ENCODE measurements around the gene CD274. TPM values are rescaled to one million over a fixed set of nuclear protein-coding genes. Genes with fewer than 3 reads are reported as not detected.
A peak's percentile ranks its signal among the peaks of the same experiment; 100 is the strongest.

The CD274 gene
- total and polyA plus RNA-seq, 9 donors, result 0.57 to 6.7 (median 1.5) TPM

GRCh38 chr9:5435912-5436311 lies 14.4 kb upstream of the CD274 start:
- intact Hi-C loops (cut with DNase I), result loop anchor here in 1 of 4 donors (10.0 kb wide), 2 partner anchors 681 to 1319 kb away; partner anchors contain the start of gene KDM4C
- H3K27me3 ChIP-seq, result no peaks in the 10 kb centered on the region
- WGBS, 3 donors, result 86 to 97% (median 92%) methylated on average over 3 of the region's 3 CpGs
- H3K36me3 ChIP-seq, result no peaks in the 10 kb centered on the region
- H3K9me3 ChIP-seq, result peaks cover 0 to 3% of the 10 kb centered on the region in 2 donors
- H3K4me1 ChIP-seq (ENCODE audit: insufficient read depth), result peaks cover 1% of the 10 kb centered on the region
- no peak overlapping the region for H3K4me3 ChIP-seq
- no peak for DNase-seq
- no peak for TF ChIP-seq CTCF (IDR thresholded peaks at IDR 0.05)
- no peak for TF ChIP-seq EP300 (IDR thresholded peaks at IDR 0.05)
- TF ChIP-seq POLR2A (IDR thresholded peaks at IDR 0.05), result no peak
- H3K27ac ChIP-seq, result no peak overlapping the region

GRCh38 chr9:5436441-5436840 lies 13.9 kb upstream of the CD274 start:
- H3K9me3 ChIP-seq, result peaks cover 0 to 3% of the 10 kb centered on the region in 2 donors

GRCh38 chr9:5437254-5438216 lies 12.8 kb upstream of the CD274 start, which contains the start of gene PLGRKT:
Gene PLGRKT (minus strand): TSS chr9:5437925. CDS start chr9:5431977, 5,948 bp downstream.
- intact Hi-C loops (cut with DNase I), result loop anchor here in 1 of 4 donors (10.0 kb wide), 2 partner anchors 683 to 1317 kb away; partner anchors contain the start of gene KDM4C
- Histone ChIP-seq H3K27ac (peak within 1 kb of the TSS; percentile 23 to 84), H3K36me3 (no peaks in the 10 kb centered on the region), H3K9me3 (peaks cover 0 to 3% of the 10 kb centered on the region in 2 donors), H3K4me1 (ENCODE audit: insufficient read depth) (peaks cover 1% of the 10 kb centered on the region), H3K27me3 (no peaks in the 10 kb centered on the region), H3K4me3 (peak within 1 kb of the TSS; percentile 81)
- WGBS, 3 donors, result 0 to 1% (median 0%) methylated on average over 43 to 55 of the region's 55 CpGs
- DNase-seq, result peak; percentile 91 to 95 (median 91)
- TF ChIP-seq POLR2A (IDR thresholded peaks at IDR 0.05) (peak; percentile 77), CTCF (IDR thresholded peaks at IDR 0.05) (peak in 2 of 3 donors; percentile 16 to 46), EP300 (IDR thresholded peaks at IDR 0.05) (no peak)

More at GRCh38 chr9:5436441-5436840, 13.9 kb upstream of the CD274 start:
- no peak overlapping the region for H3K27ac ChIP-seq
- no peaks in the 10 kb centered on the region for H3K36me3 ChIP-seq
- intact Hi-C loops (cut with DNase I), result loop anchor here in 1 of 4 donors (10.0 kb wide), 2 partner anchors 682 to 1318 kb away; partner anchors contain the start of gene KDM4C
- H3K4me1 ChIP-seq (ENCODE audit: insufficient read depth), result peaks cover 1% of the 10 kb centered on the region
- H3K4me3 ChIP-seq, result no peak overlapping the region
- H3K27me3 ChIP-seq, result no peaks in the 10 kb centered on the region
- TF ChIP-seq EP300 (IDR thresholded peaks at IDR 0.05), result no peak
- TF ChIP-seq POLR2A (IDR thresholded peaks at IDR 0.05), result no peak
- DNase-seq, result no peak
- 86 to 91% (median 87%) methylated on average over 2 of the region's 2 CpGs for WGBS, 3 donors

DNA sequence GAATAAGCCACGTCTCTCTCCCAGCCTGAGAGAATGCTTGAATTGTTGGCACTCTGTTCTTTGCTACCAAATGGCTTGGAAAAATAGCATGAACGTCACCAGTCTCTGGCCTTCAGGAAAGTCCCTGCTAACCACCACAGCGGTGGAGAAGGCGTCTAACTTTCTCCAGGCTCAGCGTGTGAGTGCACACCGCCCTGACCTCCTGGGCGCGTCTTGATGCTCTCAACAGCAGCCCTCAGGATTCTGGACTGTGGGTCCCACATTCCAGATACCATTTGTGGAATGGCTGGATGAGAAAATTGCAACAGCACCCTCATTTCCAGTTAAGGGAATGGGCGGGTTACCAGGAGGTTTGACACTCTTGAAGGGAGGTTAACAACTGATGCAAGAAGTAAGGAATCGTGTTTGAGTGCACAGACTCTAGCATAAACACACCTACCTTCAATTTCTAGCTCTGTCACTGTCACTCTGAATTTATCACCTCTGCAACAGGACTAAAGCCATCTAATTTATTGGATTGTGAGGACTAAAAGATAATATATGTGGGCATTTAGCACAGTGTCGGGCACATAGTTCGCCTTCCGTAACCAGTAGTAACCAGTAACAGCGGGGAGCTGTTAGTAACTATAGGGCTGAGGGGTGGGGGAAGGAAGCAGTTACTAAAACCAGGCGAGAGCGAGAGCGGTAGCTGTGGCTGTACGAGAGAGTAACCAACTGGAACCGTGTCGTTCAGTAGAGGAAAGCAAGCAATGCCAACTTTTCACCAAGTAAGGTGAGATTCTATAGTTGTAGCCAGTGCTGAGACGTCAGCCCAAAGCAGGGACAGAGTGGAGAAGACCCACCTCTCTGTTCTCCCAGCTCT lies 11.8 kb upstream of the CD274 start:
- peak overlapping the region; percentile 81 for H3K4me3 ChIP-seq
- no peaks in the 10 kb centered on the region for H3K36me3 ChIP-seq
- intact Hi-C loops (cut with DNase I), result loop anchor here in 1 of 4 donors (10.0 kb wide), 2 partner anchors 684 to 1316 kb away; partner anchors contain the start of gene KDM4C
- H3K27ac ChIP-seq, result peak overlapping the region in 1 of 2 donors; percentile 84
- no peak for TF ChIP-seq EP300 (IDR thresholded peaks at IDR 0.05)
- no peak for TF ChIP-seq POLR2A (IDR thresholded peaks at IDR 0.05)
- no peak for TF ChIP-seq CTCF (IDR thresholded peaks at IDR 0.05)
- no peaks in the 10 kb centered on the region for H3K9me3 ChIP-seq
- 66 to 68% (median 67%) methylated on average over 21 of the region's 21 CpGs for WGBS, 3 donors
- peaks cover 1% of the 10 kb centered on the region for H3K4me1 ChIP-seq (ENCODE audit: insufficient read depth)
- peak in 2 of 5 donors; percentile 21 to 40 for DNase-seq
- no peaks in the 10 kb centered on the region for H3K27me3 ChIP-seq
